ENCODE results near the gene RERE.
"Not testable (repeated sequence)": the region's sequence is repeated elsewhere in the genome, so short reads cannot be mapped to it uniquely, and the experiment has no call there.

Gene RERE

GRCh38 chr1:8523666-8524206, 293.7 kb downstream of the RERE start:
- DNase-seq = no peak

DNA sequence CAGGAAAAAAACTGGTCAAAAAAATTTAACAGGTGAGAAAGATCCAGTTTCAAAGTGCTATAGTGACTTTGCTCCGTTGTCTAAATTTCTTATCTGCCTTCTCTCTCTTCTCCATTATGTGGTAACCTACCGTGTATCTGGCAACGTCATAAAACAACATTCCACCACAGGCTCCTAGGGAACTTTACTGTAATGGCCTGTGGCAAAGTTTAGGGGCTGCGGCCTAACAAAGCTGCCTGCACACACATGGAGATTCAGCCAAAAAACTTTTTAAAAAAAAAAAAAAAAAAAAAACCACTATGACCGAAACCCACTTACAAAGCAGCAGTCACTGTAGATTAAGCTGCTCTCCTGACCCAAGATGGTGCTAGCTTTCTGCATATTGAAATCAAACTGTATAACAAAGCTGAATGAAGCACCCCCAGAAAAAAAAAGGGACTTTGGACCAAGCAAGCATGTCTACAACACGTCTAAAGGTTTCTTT, 296.9 kb downstream of the RERE start:
- DNase-seq = no peak

DNA sequence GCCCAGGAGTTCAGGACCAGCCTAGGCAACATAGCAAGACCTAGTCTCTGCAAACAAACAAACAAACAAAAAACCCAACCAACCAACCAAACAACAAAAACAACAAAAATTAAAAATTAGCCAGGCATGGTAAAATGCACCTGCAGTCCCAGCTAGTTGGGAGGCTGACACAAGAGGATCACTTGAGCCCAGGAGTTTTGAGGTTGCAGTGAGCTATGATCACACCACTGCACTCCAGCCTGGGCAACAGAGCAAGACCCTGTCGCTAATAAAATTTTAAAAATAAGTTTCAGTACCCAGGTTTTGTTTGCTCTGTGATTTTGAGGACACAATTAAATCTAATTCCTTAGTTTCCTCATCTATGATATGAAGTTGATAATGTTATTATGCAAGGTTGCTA, 298.3 kb downstream of the RERE start:
- DNase-seq = no peak

DNA sequence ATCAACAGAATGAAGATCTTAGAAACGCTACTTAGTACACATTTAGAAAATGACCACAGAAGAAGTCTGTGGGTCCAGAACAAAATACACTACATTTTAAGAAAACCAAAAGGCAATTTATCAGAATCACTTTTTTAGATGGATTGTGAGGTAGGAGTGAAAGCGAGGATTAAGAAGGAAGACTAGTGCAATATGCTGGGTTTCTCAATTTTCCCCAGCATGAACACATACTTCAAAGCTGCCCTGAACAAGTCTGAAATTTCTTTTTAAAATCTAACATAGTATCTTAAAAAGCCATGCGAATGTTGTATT, 299.0 kb downstream of the RERE start:
- DNase-seq = no peak

DNA sequence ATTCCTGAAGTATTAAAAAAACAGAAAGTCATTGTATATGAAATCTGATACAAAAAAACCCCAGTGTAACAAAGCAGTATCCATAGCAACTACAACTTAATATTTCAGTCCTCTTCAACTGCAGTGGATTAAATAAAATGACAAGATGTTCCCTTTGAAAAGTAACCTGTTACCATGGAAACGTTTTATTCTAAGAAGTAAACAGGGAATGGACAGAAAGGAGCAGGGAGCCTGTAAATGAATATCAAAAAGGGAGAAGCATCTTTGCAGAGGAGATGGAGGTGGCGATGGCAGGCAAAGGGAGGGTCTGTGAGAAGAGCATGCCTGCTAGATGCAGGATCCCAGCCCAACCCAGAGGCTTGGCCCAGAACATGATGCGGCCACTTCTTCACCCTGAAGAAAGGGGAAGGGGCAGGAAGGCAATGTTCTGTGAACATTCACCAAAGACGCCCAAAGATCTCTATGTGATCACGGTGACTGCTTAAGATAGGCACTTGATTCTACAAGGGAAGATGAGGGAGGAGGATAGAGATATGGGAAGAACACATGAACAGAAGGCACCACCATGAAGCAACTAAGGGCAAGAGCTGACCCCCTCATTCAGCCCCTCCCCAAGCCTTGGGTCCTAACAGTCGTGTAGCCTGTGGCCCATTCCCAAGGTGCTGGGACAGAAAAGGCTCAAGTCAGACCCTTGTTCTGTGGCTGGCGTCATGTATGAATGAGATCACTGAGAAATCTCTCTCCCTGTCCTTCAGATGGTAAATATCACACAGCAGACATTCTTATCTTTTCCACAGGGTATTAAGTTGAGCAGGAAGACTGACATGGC, 299.6 kb downstream of the RERE start:
- peak in 5 of 56 donors; percentile 10 to 36 (median 22) for DNase-seq

GRCh38 chr1:8516793-8517556, 300.5 kb downstream of the RERE start:
- DNase-seq = peak in 22 of 56 donors; percentile 7 to 59 (median 28)

- no peak for DNase-seq
These were observed 301.1 kb downstream of the RERE start for GRCh38 chr1:8516278-8516777.

DNA sequence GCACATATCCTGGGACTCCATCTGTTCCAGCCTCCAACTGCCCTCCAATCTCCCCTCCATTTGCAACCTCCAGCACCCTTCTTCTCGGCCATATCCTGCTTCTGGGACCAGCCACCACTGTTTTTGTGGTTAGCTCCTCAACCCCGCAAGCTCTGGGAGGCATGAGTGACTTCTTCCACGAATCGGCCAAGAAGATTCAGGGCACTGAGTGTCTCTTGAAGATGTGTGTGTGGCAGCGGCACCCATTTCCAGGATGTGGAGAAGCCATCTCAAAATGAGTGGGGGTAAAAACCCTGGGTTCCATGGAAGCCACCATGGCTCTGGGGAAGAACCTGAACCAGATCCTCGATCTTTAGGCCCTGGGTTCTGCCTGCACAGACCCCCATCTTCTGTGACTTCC, 304.9 kb downstream of the RERE start:
- no peak for DNase-seq

GRCh38 chr1:8510041-8510823, 307.2 kb downstream of the RERE start:
- peak in 30 of 56 donors; percentile 9 to 76 (median 32) for DNase-seq

- no peak for DNase-seq
These were observed 307.9 kb downstream of the RERE start for GRCh38 chr1:8509579-8509978.

DNA sequence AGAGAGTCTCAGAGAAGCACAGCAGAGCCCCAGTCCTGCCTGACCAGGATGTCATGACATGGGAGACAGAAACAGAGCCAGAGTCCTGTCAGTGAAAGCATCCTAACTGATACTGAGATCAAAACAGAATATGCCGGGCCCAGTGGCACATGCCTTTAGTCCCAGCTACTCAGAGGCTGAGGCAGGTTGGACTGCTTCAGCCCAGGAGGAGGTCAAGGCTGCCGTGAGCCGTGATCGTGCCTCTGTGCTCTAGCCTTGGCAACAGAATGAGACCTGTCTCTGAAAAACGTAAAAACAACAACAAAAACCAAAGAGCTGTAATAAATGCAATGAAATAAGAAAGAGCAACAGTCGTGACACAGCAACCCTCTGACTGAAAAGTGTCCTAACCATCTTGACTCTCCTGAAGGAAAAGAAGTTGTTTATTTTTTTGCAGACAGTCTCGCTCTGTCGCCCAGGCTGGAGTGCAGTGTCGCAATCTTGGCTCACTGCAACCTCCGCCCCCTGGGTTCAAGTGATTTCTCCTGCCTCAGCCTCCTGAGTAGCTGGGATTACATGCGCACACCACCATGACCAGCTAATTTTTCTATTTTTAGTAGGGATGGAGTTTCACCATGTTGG, 310.3 kb downstream of the RERE start:
- no peak for DNase-seq

DNA sequence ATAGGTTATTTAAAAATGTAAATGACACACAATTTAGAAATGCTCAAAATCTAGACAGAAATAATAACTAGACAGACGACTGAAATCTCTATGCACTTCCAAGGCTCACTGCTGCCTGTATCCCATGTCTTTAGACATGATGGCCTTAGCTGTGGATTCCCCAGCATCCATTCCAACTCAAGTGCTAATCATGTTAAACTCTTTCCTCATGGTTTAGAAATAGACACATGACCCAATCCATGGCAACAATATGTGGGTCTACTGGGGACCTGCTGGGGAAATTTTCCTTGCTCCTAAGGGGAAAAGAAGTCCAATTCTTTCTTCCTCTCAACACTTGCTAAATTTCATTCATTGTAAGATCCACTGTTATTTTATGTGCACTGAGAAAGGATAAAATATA, 311.0 kb downstream of the RERE start:
- no peak for DNase-seq

GRCh38 chr1:8503842-8504241, 313.6 kb downstream of the RERE start:
- DNase-seq = no peak

- DNase-seq = not testable (repeated sequence)
These were observed 314.5 kb downstream of the RERE start for GRCh38 chr1:8502949-8503348.

DNA sequence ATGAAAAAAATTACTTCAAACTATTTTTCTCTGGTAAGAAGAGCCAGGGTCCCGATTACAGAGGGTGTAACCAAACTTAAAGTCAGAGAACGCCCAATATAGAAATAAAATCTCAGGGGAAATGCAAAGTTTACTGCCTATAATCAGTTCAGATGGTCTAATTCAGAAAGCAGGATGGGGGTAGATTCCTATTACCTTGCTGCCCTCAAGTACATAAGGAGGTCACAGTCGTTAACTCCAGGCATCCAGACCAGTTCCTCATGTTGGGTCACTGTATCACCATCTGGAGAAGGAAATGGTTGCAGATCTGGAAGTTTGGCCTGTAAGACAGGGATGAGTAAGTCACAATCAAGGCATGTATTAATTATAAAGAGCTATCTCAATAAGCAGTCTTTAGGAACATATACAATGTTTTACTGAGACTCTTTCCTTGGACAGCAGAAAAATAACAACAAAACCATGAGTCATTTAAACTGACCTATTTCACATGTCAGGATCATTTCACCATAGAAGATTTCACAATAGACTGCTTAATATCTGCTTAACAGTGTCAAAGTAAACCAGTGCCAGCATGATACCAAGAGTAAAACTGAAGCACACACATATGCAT, 320.1 kb downstream of the RERE start:
- no peak for DNase-seq

GRCh38 chr1:8496473-8496872, 321.0 kb downstream of the RERE start:
- no peak for DNase-seq

- DNase-seq = no peak
These were observed 321.5 kb downstream of the RERE start for GRCh38 chr1:8495928-8496401.

DNA sequence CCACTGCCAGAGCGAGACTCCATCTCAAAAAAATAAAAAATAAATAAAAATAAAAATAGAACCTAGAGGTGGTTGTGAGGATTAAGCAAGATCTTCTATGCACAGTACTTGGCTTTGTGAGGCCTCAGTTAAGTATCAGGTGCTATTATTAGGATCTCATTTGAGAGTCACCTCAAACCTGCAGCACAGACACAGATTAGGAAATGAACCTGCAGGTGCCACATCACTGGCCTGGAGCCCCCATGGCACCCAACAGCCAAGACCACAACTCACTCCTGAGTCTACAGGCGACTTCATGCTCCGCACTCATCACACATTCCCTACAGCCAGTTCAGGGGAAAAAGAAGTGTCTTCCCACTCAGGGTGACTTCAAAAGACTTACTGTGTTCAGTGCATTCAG, 322.8 kb downstream of the RERE start:
- DNase-seq = no peak

- DNase-seq = no peak
These were observed 323.4 kb downstream of the RERE start for GRCh38 chr1:8493916-8494540.

DNA sequence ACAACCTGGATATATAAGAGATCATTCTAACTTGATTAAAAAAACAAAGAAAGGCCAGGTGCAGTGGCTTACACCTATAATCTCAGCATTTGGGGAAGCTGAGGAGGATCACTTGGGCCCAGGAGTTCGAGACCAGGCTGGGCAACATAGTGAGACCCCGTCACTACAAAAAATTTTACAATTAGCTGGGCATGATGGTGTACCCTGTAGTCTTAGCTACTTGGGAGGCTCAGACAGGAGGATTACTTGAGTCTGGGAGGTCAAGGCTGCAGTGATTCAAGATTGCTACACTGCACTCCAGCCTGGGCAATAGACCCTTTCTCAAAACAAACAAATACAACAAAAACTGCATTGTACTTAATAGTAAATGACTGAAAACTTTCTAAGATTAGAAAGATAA, 330.2 kb downstream of the RERE start:
- no peak for DNase-seq
